Progenitor cell of endocrine pancreas (in vitro differentiated cells): ENCODE results near the gene TNFSF10. TPM values are rescaled to one million over a fixed set of nuclear protein-coding genes. Genes with fewer than 3 reads are reported as not detected.
"Not testable (repeated sequence)": the region's sequence is repeated elsewhere in the genome, so short reads cannot be mapped to it uniquely, and the experiment has no call there.

Experiments used
- DNase-seq: peaks from one replicate; pipeline ENCODE4 v3.0.0; 2021; ENCODE audit warnings: low spot score; ENCODE audit not compliant: unreplicated experiment
- H3K27ac Mint-ChIP-seq: 2 replicates; pipeline ENCODE4 v1.8.0; 2021; ENCODE audit warnings: mild to moderate bottlenecking, moderate library complexity, mixed read lengths
- H3K27me3 Mint-ChIP-seq: 2 replicates; pipeline ENCODE4 v1.8.0; 2021; ENCODE audit warnings: mixed read lengths
- H3K36me3 Mint-ChIP-seq: 2 replicates; pipeline ENCODE4 v1.8.0; 2022; ENCODE audit warnings: mixed read lengths; ENCODE audit not compliant: insufficient read depth
- H3K4me1 Mint-ChIP-seq: 2 replicates; pipeline ENCODE4 v1.8.0; 2021; ENCODE audit warnings: low read depth, mixed read lengths
- H3K4me3 Mint-ChIP-seq: 2 replicates; pipeline ENCODE4 v1.8.0; 2021; ENCODE audit warnings: low read depth, mild to moderate bottlenecking, moderate library complexity, mixed read lengths
- H3K9me3 Mint-ChIP-seq: 2 replicates; pipeline ENCODE4 v1.8.0; 2021; ENCODE audit warnings: low read depth, mixed read lengths
- CTCF ChIP-seq: fragments of 200-600 bp; sonication (generic); IDR thresholded peaks from one replicate; pipeline ENCODE4 v1.5.0; 2021; ENCODE audit warnings: antibody characterized with exemption, mild to moderate bottlenecking; ENCODE audit not compliant: unreplicated experiment
- long read RNA-seq: library from polyadenylated mRNA; unstranded; transcript quantifications from one replicate; pipeline ENCODE4 v2.0.0, GENCODE V29; 2020
- total RNA-seq: library from RNA; stranded (reverse); gene quantifications from 2 replicates; pipeline ENCODE4 v1.2.1, GENCODE V29; 2021

Gene TNFSF10
- total RNA-seq, result 0.36 and 0.72 TPM in 2 replicates
- long read RNA-seq, result 0 reads

- Mint-ChIP-seq H3K27me3 (no peaks in the 10 kb centered on the region), H3K4me3 (peak within 1 kb of the TSS; percentile 55), H3K4me1 (peaks cover 8% of the 10 kb centered on the region), H3K27ac (peak within 1 kb of the TSS; percentile 33), H3K9me3 (peaks cover 3% of the 10 kb centered on the region), H3K36me3 (no peaks in the 10 kb centered on the region)
- DNase-seq, result no peak
- no peak for TF ChIP-seq CTCF
These were observed at the start of gene TNFSF10 for GRCh38 chr3:172522871-172523818. TSS of gene TNFSF10 (minus strand) at chr3:172523430. CDS start at chr3:172523384, 46 bp downstream.

GRCh38 chr3:172569128-172570008 lies 46.1 kb upstream of the TNFSF10 start:
- no peak for DNase-seq
- Mint-ChIP-seq H3K4me1 (peaks cover 4% of the 10 kb centered on the region), H3K27me3 (no peaks in the 10 kb centered on the region), H3K27ac (no peak overlapping the region), H3K4me3 (no peak overlapping the region), H3K36me3 (no peaks in the 10 kb centered on the region), H3K9me3 (peaks cover 23% of the 10 kb centered on the region)
- no peak for TF ChIP-seq CTCF

- no peak overlapping the region for H3K4me3 Mint-ChIP-seq
- no peaks in the 10 kb centered on the region for H3K27me3 Mint-ChIP-seq
- H3K4me1 Mint-ChIP-seq, result peaks cover 9% of the 10 kb centered on the region
- no peak for TF ChIP-seq CTCF
- H3K36me3 Mint-ChIP-seq, result no peaks in the 10 kb centered on the region
- no peak for DNase-seq
- H3K9me3 Mint-ChIP-seq, result peaks cover 23% of the 10 kb centered on the region
- H3K27ac Mint-ChIP-seq, result no peak overlapping the region
These were observed 45.5 kb upstream of the TNFSF10 start for GRCh38 chr3:172568701-172569100.

- not testable (repeated sequence) for H3K36me3 Mint-ChIP-seq, H3K4me3 Mint-ChIP-seq, H3K27me3 Mint-ChIP-seq, DNase-seq, H3K27ac Mint-ChIP-seq
- peaks cover 23% of the 10 kb centered on the region for H3K9me3 Mint-ChIP-seq
- H3K4me1 Mint-ChIP-seq, result peaks cover 20% of the 10 kb centered on the region
These were observed 43.6 kb upstream of the TNFSF10 start for GRCh38 chr3:172566785-172567184.

- DNase-seq, result no peak
- H3K27ac Mint-ChIP-seq, result peak overlapping the region; percentile 33
- TF ChIP-seq CTCF, result no peak
- peaks cover 20% of the 10 kb centered on the region for H3K4me1 Mint-ChIP-seq
- H3K27me3 Mint-ChIP-seq, result no peaks in the 10 kb centered on the region
- H3K4me3 Mint-ChIP-seq, result no peak overlapping the region
- H3K9me3 Mint-ChIP-seq, result peaks cover 15% of the 10 kb centered on the region
- no peaks in the 10 kb centered on the region for H3K36me3 Mint-ChIP-seq
These were observed 41.3 kb upstream of the TNFSF10 start for GRCh38 chr3:172564499-172564898.
